Bronchial epithelial cell (primary cell): ENCODE results near the gene TMEM120B. TPM values are rescaled to one million over a fixed set of nuclear protein-coding genes. Genes with fewer than 3 reads are reported as not detected.
A peak's percentile ranks its signal among the peaks of the same experiment; 100 is the strongest.

Experiments used
- DNase-seq: peaks from one replicate; pipeline ENCODE4 v3.0.0-alpha.2; 2010; ENCODE audit warnings: low read depth
- FAIRE-seq: peaks from 2 replicates; lab custom pipeline; 2011; peaks lifted over from hg19 to GRCh38; lab: Jason Lieb, UNC
- H3K27me3 ChIP-seq: 2 replicates; pipeline ENCODE4 v1.5.1; 2011; ENCODE audit warnings: low read length; ENCODE audit not compliant: control insufficient read depth, insufficient read depth
- H3K36me3 ChIP-seq: 2 replicates; pipeline ENCODE4 v1.5.1; 2011; ENCODE audit warnings: low read length; ENCODE audit not compliant: control insufficient read depth, insufficient read depth
- H3K4me3 ChIP-seq: 2 replicates; pipeline ENCODE4 v1.5.1; 2011; ENCODE audit warnings: mild to moderate bottlenecking, low read depth, low read length, control low read depth
- total RNA-seq: library from RNA; depleted of rRNA; stranded (reverse); fragments of >200 nt; gene quantifications from 2 replicates; pipeline ENCODE4 v1.2.1, GENCODE V29; 2014
- TF ChIP-seq, protein P1 (sequence below): IDR thresholded peaks from 2 replicates; pipeline ENCODE4 v1.5.1; 2011; ENCODE audit warnings: mild to moderate bottlenecking, moderate library complexity, low read length, control low read depth, inconsistent platforms; ENCODE audit not compliant: insufficient read depth, severe bottlenecking

Gene TMEM120B
- total RNA-seq, 1 donor from 2014 or later, result 9.7 TPM

DNA sequence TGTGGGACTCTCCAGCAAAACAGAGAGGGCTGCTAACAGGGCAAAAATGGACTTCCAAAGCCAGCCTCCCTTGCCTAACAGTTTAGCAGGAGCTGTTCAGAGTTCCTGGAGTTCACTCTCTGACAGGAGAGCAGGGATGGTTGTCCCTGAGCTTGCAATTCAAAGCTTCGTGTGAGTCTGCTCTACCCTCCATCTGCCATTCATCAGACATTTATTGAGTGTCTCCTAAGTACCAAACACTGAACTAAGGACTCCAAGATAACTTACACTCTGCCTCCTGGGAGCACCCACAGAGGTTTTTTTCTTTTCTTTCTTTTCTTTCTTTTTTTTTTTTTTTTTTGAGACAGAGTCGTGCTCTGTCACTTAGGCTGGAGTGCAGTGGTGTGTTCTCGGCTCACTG lies 52.3 kb downstream of the TMEM120B start:
- H3K4me3 ChIP-seq, result no peak overlapping the region
- TF ChIP-seq, protein P1, sequence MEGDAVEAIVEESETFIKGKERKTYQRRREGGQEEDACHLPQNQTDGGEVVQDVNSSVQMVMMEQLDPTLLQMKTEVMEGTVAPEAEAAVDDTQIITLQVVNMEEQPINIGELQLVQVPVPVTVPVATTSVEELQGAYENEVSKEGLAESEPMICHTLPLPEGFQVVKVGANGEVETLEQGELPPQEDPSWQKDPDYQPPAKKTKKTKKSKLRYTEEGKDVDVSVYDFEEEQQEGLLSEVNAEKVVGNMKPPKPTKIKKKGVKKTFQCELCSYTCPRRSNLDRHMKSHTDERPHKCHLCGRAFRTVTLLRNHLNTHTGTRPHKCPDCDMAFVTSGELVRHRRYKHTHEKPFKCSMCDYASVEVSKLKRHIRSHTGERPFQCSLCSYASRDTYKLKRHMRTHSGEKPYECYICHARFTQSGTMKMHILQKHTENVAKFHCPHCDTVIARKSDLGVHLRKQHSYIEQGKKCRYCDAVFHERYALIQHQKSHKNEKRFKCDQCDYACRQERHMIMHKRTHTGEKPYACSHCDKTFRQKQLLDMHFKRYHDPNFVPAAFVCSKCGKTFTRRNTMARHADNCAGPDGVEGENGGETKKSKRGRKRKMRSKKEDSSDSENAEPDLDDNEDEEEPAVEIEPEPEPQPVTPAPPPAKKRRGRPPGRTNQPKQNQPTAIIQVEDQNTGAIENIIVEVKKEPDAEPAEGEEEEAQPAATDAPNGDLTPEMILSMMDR, result no peak
- no peak for FAIRE-seq
- no peaks in the 10 kb centered on the region for H3K36me3 ChIP-seq
- DNase-seq, result no peak
- no peaks in the 10 kb centered on the region for H3K27me3 ChIP-seq

DNA sequence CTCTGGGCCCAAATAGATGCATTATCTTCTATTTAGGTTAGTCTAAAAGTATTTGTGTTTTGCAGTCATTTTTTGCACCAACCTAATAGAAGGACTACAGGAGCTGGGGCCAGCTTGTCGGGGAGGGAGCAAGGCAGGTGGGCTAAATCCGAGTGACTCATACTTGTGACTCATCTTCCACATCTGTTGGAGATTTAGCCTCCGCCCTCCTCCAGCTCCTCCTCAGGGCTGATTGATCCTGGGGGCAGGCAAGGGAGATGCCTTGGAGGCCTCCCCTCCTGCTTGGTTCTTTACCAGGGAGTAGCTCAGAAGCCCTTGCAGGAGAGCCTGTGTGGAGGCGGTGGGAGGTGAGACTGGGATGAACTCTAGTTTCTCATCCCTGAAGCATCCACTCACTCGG lies 53.0 kb downstream of the TMEM120B start:
- FAIRE-seq (no peak), DNase-seq (peak; percentile 60)
- H3K4me3 ChIP-seq, result no peak overlapping the region
- TF ChIP-seq, protein P1, result no peak
- no peaks in the 10 kb centered on the region for H3K36me3 ChIP-seq
- H3K27me3 ChIP-seq, result no peaks in the 10 kb centered on the region

DNA sequence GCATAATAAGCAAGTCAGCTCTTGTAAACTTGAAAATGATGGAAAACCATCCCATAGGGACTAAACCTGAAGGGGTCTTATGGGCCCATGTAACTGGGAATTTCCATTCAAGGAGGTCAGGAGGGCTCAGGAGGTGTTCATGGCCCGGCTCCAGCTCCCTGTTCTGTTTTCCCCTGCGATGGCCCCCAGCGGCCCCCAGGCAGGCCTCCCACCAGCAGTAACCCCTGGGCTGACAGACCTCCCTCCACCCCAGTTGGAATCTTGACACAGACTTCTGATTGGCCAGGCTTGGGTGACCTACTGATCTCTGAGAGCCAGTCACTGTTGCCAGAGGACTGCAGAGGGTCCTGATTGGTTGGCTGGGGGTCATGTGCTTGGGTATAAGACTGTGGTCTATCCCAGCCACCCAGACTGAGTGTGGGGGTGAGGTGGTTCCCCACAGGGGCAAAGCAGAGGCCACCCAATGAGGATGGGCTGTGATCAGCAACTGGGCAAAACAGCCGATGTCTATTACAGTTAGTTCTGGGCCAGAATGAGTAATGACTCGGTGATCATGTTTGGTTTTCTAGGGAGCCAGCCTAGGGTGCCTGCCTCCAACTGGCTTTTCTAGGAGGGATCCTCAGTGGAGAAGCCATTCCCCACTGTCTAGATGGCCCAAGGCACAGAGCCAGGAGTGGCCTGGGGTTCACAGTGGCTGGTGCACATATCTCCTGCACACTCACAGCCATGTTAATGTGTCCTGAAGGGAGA lies 53.9 kb downstream of the TMEM120B start:
- Histone ChIP-seq H3K36me3 (no peaks in the 10 kb centered on the region), H3K27me3 (no peaks in the 10 kb centered on the region), H3K4me3 (no peak overlapping the region)
- DNase-seq (no peak), FAIRE-seq (no peak)
- TF ChIP-seq, protein P1, result no peak

DNA sequence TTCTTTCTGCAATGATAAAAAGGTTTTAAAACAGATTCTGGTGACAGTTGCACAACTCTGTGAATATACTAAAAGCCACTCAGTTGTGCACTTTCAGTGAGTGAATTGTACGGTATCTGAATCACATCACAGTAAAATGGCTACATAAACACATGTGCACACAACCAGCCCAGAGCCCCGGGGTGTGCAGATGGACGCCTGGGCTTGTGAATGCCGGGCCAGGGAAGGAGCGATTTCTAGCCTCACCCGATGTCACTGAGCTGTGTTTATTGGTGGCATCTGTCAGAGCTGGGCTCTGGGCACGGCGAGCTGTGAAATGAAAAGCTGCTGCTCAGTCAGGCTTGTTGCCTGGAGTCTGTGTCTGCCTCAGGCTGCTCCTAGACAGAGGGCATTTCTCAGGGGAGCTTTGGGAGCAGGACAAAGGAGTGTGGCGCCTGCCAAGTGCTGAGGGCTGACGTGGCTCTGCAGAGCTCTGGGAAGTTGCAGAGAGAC lies 55.0 kb downstream of the TMEM120B start:
- TF ChIP-seq, protein P1, result no peak

DNA sequence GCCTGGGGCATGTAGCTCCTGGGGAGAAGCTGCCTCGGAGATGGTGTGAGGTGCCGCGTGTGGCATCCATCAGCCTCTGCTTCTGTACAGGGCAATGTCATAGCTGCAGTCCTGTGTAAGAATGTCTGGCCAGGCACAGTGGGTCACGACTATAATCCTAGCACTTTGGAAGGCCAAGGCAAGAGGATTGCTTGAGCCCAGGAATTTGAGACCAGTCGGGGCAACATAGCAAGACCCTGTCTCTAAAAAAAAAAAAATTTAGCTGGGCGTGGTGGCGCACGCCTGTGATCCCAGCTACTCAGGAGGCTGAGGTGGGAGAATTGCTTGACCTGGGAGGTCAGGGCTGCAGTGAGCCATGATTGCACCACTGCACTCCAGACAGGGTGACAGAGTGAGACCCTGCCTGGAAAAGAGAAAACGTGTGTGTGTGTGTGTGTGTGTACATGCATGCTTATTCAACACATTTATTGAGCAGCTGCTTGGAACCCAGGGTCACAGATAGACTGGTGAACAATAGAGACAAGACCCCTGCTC lies 56.8 kb downstream of the TMEM120B start:
- no peak for DNase-seq
- no peaks in the 10 kb centered on the region for H3K36me3 ChIP-seq
- no peaks in the 10 kb centered on the region for H3K27me3 ChIP-seq
- TF ChIP-seq, protein P1, result no peak
- FAIRE-seq, result no peak
- H3K4me3 ChIP-seq, result no peak overlapping the region

More for the DNA sequence above, 55.0 kb downstream of the TMEM120B start:
- DNase-seq (no peak), FAIRE-seq (no peak)
- Histone ChIP-seq H3K27me3 (no peaks in the 10 kb centered on the region), H3K36me3 (no peaks in the 10 kb centered on the region), H3K4me3 (no peak overlapping the region)
